Stimulated activated naive CD8-positive, alpha-beta T cell treated with anti-CD3 and anti-CD28 coated beads, Interleukin-15, amount 100 ng/mL, for 72 hours (primary cell): ENCODE results near the gene ENOPH1.
"Not testable (repeated sequence)": the region's sequence is repeated elsewhere in the genome, so short reads cannot be mapped to it uniquely, and the experiment has no call there.

Experiments
- ATAC-seq: fragments of 150-1000 bp; cut with Tn5 transposase; 2 replicates; pipeline ENCODE4 v1.10.0; 2021; ENCODE audit warnings: mild to moderate bottlenecking, moderate library complexity
- DNase-seq, 2 donors: peaks; one replicate each; pipeline ENCODE4 v3.0.0; 2021 to 2022
- H3K27ac Mint-ChIP-seq, 2 donors: one replicate each; pipeline ENCODE4 v1.8.0; 2022; ENCODE audit warnings: mild to moderate bottlenecking in 2 of 2, mixed read lengths in 2 of 2, moderate library complexity in 2 of 2
- H3K27me3 Mint-ChIP-seq: one replicate; pipeline ENCODE4 v1.8.0; 2022; ENCODE audit warnings: mixed read lengths
- H3K4me1 Mint-ChIP-seq: one replicate; pipeline ENCODE4 v1.8.0; 2022; ENCODE audit warnings: mild to moderate bottlenecking, mixed read lengths
- H3K4me3 Mint-ChIP-seq, 2 donors: one replicate each; pipeline ENCODE4 v1.8.0; 2022; ENCODE audit warnings: mild to moderate bottlenecking in 2 of 2, mixed read lengths in 2 of 2, moderate library complexity in 1 of 2
- H3K9me3 Mint-ChIP-seq, 2 donors: one replicate each; pipeline ENCODE4 v1.8.0; 2022; ENCODE audit warnings: mixed read lengths in 2 of 2

ENOPH1 gene

DNA sequence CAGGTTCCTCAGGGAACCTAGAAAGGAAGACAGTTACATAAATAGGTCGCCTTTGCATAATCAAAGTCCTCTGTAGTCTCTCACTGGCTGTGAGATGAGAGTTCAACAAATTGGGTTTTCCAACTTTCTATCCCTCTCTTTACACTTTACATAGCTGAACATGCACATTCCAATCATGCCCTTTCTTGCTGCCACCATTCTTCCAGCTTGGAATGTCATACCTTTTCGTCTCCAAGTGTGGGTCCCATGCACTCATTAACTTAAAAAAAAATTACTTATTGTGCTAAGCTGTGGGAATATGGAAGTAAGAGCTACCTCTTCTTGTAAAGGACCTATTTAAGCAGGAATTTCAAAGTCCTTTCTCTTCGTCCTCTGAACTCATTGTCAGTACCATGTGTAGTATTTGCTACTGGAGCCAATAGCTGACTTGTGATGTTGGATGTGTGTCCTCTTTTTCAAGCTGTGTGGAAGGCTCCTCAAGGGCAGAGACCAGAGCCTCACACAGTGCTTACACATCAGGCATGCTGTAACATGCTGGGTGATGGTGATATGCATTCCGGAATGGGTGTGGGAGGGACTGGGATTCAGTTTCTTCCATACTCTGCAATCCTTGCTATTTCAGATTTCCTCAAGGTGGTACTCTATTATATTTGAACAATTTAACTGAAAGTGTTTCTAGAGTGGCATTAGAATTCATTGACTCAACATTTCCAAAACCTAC lies 7.1 kb downstream of the ENOPH1 start:
- Mint-ChIP-seq H3K27me3 (no peaks in the 10 kb centered on the region), H3K27ac (peak overlapping the region; percentile 27 to 77), H3K4me1 (peaks cover 90% of the 10 kb centered on the region), H3K4me3 (peak overlapping the region in 1 of 2 donors; percentile 48), H3K9me3 (no peaks in the 10 kb centered on the region)
- ATAC-seq: no peak
- no peak for DNase-seq

DNA sequence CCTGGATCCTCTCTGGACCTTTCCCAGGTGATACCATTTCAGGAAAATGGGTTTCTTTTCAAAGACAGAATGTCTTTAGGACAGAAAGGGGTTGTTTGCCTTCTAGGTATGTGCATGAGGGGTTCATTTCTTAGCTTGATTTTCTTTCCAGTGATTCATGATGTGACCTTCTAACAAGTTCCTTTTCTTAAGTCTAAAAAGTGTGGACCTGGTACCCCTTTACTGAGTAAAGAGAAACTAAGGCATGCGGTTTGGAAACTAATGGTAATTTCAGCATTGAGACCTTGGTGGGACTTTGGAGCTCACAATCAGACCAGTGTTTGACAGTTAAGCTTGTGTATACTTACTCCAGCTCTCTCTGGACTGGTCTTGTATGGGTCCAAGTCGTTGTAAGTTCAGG lies 8.7 kb downstream of the ENOPH1 start:
- Mint-ChIP-seq H3K4me3 (no peak overlapping the region), H3K4me1 (peaks cover 77% of the 10 kb centered on the region), H3K27ac (peak overlapping the region in 1 of 2 donors; percentile 35), H3K27me3 (no peaks in the 10 kb centered on the region), H3K9me3 (no peaks in the 10 kb centered on the region)
- no peak for DNase-seq
- ATAC-seq: no peak

DNA sequence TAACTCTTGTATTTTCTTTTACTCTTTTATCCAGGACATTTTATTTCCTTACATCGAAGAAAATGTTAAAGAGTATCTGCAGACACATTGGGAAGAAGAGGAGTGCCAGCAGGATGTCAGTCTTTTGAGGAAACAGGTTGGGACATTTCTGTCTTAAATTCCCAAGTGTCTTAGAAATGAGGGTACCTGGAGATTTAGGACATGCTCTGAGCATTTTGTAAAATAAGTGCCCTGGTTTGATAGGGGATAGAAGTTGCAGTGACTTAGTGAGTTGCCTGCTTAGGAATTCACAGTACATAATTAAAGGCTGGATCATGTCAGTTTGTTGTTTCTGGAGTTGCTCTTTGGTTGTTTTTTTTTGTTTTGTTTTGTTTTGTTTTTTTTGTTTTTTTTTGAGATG lies 17.5 kb downstream of the ENOPH1 start:
- Mint-ChIP-seq H3K27ac (peak overlapping the region; percentile 26 to 42), H3K9me3 (no peaks in the 10 kb centered on the region), H3K4me1 (peaks cover 22% of the 10 kb centered on the region), H3K4me3 (no peak overlapping the region), H3K27me3 (no peaks in the 10 kb centered on the region)
- DNase-seq (no peak), ATAC-seq (no peak)

DNA sequence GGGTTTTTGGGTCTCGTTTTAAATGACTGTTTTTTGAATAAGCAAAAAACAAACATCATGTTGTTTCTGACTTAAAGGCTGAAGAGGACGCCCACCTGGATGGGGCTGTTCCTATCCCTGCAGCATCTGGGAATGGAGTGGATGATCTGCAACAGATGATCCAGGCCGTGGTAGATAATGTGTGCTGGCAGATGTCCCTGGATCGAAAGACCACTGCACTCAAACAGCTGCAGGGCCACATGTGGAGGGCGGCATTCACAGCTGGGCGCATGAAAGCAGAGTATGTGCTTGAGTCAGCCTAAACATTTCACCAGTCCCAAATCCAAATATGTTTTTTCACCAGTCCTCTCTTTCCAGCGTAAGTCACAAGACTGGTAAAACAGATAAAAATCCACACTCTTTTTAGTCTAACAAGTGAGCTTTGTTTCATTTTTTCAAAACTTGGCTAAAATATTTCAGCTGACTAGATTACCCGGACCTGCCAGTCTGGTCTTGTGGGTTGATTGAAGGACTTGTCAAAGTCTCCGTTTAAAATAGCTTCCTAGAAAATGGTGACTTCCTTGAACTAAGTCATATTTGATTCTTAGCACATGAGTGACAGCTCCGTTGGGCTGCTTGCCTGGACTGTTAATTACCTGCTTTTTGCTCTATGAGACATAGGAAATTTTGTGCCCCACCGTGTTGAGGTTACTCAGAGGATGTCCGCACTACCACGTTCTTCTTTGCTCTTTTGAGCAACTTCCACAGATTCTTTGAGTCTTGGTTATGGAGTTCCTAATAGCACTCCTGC lies 20.8 kb downstream of the ENOPH1 start:
- Mint-ChIP-seq H3K27ac (peak overlapping the region in 1 of 2 donors; percentile 74), H3K4me3 (no peak overlapping the region), H3K27me3 (no peaks in the 10 kb centered on the region), H3K4me1 (peaks cover 16% of the 10 kb centered on the region), H3K9me3 (no peaks in the 10 kb centered on the region)
- ATAC-seq (no peak), DNase-seq (no peak)

DNA sequence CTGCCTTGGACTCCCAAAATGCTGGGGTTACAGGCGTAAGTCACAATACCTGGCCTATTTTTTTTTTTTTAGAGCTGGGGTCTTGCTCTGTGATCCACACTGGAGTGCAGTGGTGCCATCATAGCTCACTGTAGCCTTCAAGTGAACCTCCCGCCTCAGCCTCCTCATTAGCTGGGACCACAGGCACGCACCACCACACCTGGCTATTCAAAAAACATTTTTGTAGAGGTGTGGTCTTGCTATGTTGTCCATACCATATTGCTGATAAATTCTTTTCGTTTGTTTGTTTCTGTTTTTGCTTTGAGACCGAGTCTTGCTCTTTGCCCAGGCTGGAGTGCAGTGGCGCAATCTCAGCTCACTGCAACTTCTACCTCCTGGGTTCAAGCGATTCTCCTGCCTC lies 21.6 kb downstream of the ENOPH1 start:
- Mint-ChIP-seq H3K27me3 (no peaks in the 10 kb centered on the region), H3K27ac (peak overlapping the region in 1 of 2 donors; percentile 74), H3K9me3 (no peaks in the 10 kb centered on the region), H3K4me3 (no peak overlapping the region), H3K4me1 (peaks cover 15% of the 10 kb centered on the region)
- no peak for ATAC-seq
- no peak for DNase-seq

DNA sequence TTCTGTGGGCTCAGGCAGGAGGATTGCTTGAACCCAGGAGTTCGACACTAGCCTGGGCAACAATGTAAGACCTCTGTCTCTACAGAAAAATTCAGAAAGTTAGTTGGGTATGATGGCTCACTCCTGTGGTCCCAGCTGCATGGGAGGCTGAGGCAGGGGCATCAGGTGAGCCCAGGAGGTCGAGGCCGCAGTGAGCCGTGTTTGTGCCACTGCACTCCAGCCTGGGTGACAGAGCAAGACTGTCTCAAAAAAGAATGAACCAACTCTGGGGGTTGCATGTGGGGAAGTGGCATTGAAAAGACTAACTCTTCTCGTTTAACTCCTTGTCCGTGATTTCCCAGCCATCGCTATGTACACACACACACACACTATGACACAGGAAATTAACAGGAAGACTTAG lies 26.9 kb downstream of the ENOPH1 start:
- Mint-ChIP-seq H3K27me3 (no peaks in the 10 kb centered on the region), H3K27ac (peak overlapping the region in 1 of 2 donors; percentile 20), H3K9me3 (no peaks in the 10 kb centered on the region), H3K4me1 (no peaks in the 10 kb centered on the region), H3K4me3 (no peak overlapping the region)
- DNase-seq (no peak), ATAC-seq (no peak)

DNA sequence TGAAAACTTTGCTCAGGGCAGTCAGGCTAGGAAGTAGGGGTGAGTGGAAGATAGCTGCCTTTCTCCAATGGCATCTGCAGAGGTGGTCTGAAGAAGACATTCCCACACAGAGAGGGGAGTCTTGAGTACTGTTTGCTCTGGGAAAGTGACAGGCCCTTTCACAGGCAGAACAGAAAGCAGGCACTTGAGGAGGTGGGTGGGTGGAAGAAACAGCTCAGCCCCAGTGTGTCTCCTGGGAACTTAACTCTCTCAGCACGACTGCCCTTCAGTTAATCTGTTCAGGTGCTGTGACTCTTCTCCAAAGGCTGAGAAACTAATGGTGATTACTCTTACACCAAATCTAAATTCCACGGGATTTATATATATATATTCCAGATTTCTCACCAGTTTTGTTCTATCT lies 28.3 kb downstream of the ENOPH1 start:
- Mint-ChIP-seq H3K9me3 (no peaks in the 10 kb centered on the region), H3K4me3 (no peak overlapping the region), H3K27ac (peak overlapping the region in 1 of 2 donors; percentile 49), H3K27me3 (no peaks in the 10 kb centered on the region), H3K4me1 (no peaks in the 10 kb centered on the region)
- DNase-seq (no peak), ATAC-seq (no peak)

DNA sequence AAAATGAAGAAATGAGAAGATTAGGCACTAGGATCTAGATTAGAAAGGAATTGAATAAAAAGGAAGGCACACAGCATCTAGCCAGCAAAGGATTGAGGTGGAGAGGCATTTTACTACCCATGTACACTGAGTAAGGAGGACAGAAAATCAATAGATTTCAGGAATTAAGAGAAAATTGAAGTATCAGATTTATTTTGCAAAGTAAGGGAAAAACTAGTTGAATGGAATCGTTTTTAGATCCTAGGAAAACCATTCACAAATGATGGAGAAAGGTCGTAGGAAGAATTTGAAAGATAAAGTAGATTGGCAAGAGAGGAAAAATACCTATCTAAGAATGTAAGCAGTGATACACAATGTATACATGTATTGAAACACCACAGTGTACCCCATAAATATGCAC lies 31.3 kb downstream of the ENOPH1 start:
- no peaks in the 10 kb centered on the region for H3K9me3 Mint-ChIP-seq
- H3K27ac Mint-ChIP-seq: no peak overlapping the region
- no peaks in the 10 kb centered on the region for H3K4me1 Mint-ChIP-seq
- DNase-seq: no peak
- H3K27me3 Mint-ChIP-seq: no peaks in the 10 kb centered on the region
- no peak overlapping the region for H3K4me3 Mint-ChIP-seq
- ATAC-seq: no peak

DNA sequence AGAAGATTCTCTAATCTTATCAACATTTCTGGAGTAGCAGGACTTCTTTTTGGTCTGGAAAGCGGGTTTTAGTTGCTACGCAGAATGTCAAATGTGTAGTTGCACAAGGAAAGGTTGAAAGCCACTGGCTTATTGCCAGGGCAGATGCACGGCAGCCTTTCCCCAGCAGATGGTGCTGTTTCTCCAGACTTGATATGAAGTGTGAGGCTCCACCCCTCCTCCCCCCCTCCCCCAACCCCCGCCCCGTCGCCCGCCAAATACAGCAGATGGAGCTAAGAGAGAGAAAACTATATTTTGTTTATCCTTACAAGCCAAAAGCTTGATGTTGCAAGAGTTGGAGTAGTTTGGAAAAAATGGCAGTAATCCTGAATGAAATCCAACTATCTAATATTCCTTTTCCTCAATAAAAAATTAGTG lies 32.0 kb downstream of the ENOPH1 start:
- H3K9me3 Mint-ChIP-seq: no peaks in the 10 kb centered on the region
- DNase-seq: peak; percentile 75 to 81
- H3K4me3 Mint-ChIP-seq: no peak overlapping the region
- H3K27me3 Mint-ChIP-seq: no peaks in the 10 kb centered on the region
- ATAC-seq: peak; percentile 84
- no peak overlapping the region for H3K27ac Mint-ChIP-seq
- H3K4me1 Mint-ChIP-seq: no peaks in the 10 kb centered on the region

DNA sequence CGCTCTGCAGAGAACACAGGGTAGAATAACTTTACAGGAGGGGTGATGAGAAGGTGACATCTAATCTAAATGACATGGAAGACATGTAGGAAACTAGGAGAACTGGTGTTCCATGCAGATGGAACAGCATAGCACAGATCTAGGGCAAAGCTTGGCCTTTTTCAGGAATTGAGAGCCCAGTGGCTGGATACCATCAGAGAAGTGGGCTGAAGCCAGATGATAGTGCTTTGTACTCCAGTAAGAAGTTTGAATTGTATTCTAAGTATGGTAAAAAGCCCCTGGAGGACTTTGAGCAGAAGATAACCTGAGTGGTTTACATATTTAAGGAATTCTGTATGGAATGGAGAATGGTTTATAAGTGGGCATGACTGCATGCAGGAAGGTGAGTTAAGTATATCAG lies 32.8 kb downstream of the ENOPH1 start:
- ATAC-seq: no peak

DNA sequence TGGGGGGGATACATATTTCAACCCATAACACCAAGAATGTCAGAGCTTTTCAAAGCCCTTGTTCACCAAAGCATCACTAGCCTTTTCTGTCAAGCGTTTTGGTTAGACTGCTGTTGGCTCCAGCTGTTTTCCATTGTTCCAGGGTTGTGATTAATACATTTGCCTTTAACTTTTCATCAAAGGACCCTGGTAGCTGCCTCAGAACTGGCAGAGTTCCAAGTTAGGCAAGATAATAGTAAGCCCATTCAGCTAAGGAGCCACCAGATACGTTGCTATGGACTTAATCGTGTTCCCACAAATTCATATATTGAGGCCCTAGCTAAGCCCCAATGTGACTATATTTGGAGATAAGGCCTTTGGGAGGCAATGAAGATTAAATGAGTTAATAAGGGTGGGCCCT lies 37.1 kb downstream of the ENOPH1 start:
- DNase-seq: no peak
- ATAC-seq: no peak
- no peaks in the 10 kb centered on the region for H3K9me3 Mint-ChIP-seq

More for the DNA sequence above, 32.8 kb downstream of the ENOPH1 start:
- Mint-ChIP-seq H3K4me1 (no peaks in the 10 kb centered on the region), H3K27ac (no peak overlapping the region), H3K27me3 (no peaks in the 10 kb centered on the region), H3K9me3 (no peaks in the 10 kb centered on the region), H3K4me3 (no peak overlapping the region)
- no peak for DNase-seq

DNA sequence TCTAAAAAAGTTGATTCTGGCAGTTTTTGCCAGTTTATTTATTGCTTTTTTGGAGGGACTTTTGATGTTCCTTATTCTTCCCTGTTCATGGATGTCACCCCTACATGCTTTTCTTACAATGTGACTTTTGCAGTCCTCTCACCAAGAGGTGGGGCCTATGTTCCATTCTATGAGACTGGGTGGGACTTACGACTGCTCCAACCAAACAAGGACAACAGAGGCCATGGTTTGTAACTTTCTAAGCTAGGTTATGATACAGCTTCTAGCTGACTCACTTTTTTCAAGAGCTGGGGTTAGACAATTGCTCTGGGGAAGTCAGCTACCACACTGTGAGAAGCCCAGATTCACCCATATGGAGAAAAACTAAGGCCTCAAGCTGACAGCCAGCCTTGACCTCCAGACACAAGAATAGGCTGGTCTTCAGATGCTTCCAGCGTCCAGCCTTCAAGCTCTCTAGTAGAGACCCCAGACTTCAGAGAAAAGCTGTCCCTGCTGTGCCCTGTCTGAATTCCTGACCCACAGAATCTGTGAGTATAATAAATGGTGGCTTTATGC lies 39.5 kb downstream of the ENOPH1 start:
- no peak overlapping the region for H3K4me3 Mint-ChIP-seq
- no peaks in the 10 kb centered on the region for H3K4me1 Mint-ChIP-seq
- H3K27me3 Mint-ChIP-seq: no peaks in the 10 kb centered on the region
- no peaks in the 10 kb centered on the region for H3K9me3 Mint-ChIP-seq
- ATAC-seq: no peak
- no peak for DNase-seq
- no peak overlapping the region for H3K27ac Mint-ChIP-seq

More for the DNA sequence above, 37.1 kb downstream of the ENOPH1 start:
- Mint-ChIP-seq H3K4me3 (no peak overlapping the region), H3K27ac (no peak overlapping the region), H3K27me3 (no peaks in the 10 kb centered on the region), H3K4me1 (no peaks in the 10 kb centered on the region)

DNA sequence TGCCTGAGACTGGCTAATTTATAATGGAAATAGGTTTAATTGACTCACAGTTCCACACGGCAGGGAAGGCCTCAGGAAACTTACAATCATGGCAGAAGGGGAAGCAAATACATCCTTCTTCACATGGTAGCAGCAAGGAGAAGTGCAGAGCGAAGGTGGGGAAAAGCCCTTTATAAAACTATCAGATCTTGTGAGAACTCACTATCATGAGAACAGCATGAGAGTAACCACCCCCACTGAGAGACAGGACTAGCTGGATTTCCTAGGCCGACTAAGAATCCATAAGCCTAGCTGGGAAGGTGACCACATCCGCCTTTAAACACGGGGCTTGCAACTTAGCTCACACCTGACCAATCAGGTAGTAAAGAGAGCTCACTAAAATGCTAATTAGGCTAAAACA lies 42.7 kb downstream of the ENOPH1 start:
- H3K4me3 Mint-ChIP-seq, H3K4me1 Mint-ChIP-seq, H3K9me3 Mint-ChIP-seq, H3K27ac Mint-ChIP-seq, DNase-seq, ATAC-seq, H3K27me3 Mint-ChIP-seq: not testable (repeated sequence)

DNA sequence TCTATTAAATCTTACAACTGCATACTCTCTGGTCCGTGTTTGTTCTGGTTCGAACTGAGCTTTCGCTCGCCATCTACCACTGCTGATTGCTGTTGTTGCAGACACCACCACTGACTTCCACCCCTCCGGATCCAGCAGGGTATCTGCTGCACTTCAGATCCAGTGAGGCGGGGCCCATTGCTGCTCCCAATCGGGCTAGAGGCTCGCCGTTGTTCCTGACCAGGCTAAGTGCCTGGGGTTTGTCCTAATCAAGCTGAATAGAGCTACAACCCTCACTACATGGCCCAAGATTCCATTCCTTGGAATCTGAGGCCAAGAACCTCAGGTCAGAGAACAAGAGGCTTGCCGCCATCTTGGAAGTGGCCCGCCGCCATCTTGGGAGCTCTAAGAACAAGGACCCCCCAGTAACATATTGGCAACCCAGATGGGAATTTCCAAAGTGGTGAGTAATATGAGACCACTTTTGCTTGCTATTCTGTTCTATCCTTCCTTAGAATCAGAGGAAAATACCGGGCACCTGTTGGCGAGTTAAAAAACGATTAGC lies 43.3 kb downstream of the ENOPH1 start:
- ATAC-seq (no peak), DNase-seq (no peak)
- Mint-ChIP-seq H3K27me3 (no peaks in the 10 kb centered on the region), H3K4me1 (no peaks in the 10 kb centered on the region), H3K9me3 (no peaks in the 10 kb centered on the region), H3K27ac (no peak overlapping the region), H3K4me3 (no peak overlapping the region)

DNA sequence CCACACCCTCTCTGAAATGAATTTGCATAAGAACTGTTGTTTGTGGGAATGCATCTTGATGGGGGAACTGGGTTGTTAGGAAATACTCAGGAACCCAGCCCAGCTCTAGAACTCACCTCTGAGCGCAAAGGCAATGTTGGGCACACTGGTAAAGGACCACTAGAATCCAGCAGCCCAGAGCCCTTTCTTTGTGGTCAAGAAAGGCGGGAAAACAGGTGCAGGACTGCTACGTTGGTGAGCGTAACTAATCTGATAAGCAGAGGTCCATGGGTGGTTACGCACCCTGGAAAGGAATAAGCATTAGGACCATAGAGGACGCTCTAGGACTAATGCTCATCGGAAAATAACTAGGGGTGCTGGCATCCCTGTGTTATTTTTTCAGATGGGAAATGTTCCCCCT lies 45.5 kb downstream of the ENOPH1 start:
- not testable (repeated sequence) for H3K4me1 Mint-ChIP-seq, H3K27ac Mint-ChIP-seq, DNase-seq, H3K9me3 Mint-ChIP-seq, H3K27me3 Mint-ChIP-seq, H3K4me3 Mint-ChIP-seq, ATAC-seq

DNA sequence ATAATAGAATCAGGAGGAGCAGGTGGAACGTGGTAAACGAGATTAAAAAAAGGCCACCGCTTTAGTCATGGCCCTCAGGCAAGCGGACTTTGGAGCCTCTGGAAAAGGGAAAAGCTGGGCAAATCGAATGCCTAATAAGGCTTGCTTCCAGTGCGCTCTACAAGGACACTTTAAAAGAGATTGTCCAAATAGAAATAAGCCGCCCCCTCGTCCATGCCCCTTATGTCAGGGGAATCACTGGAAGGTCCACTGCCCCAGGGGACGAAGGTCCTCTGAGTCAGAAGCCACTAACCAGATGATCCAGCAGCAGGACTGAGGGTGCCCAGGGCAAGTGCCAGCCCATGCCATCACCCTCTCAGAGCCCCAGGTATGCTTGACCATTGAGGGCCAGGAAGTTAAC lies 47.1 kb downstream of the ENOPH1 start:
- H3K9me3 Mint-ChIP-seq, ATAC-seq, DNase-seq: not testable (repeated sequence)

More for the DNA sequence above, 47.1 kb downstream of the ENOPH1 start:
- not testable (repeated sequence) for H3K4me3 Mint-ChIP-seq, H3K27ac Mint-ChIP-seq, H3K27me3 Mint-ChIP-seq, H3K4me1 Mint-ChIP-seq
